MM.1S (cell line): ENCODE measurements around the gene MNT.

ENCODE experiments used
- CTCF ChIP-seq: fragments of 300-600 bp; sonication (generic); IDR thresholded peaks from 2 replicates; pipeline ENCODE4 v1.5.1; 2016; ENCODE audit warnings: antibody characterized with exemption, low read length, mixed read lengths
- EZH2 ChIP-seq: fragments of 300-600 bp; sonication (generic); optimal IDR thresholded peaks from 2 replicates; pipeline ENCODE3; 2017; ENCODE audit warnings: low read depth, mild to moderate bottlenecking, antibody characterized with exemption, low read length, mixed read lengths
- EZH2phosphoT487 ChIP-seq: fragments of 300-600 bp; sonication (generic); IDR thresholded peaks from 2 replicates; pipeline ENCODE4 v1.6.1; 2018; ENCODE audit warnings: antibody characterized with exemption, low read length

GRCh38 chr17:2390199-2390836 is 10.5 kb downstream of the MNT start:
- TF ChIP-seq CTCF (no peak), EZH2 (no peak), EZH2phosphoT487 (no peak)
